Muscle layer of duodenum (tissue), 2 donors: Measurements from ENCODE around the gene ZBTB49.

ENCODE experiments used
- H3K27ac ChIP-seq: one replicate; pipeline ENCODE4 v1.7.0; 2013; ENCODE audit warnings: mild to moderate bottlenecking, low read length
- H3K27me3 ChIP-seq: one replicate; pipeline ENCODE4 v1.7.0; 2013; ENCODE audit warnings: low read depth, mild to moderate bottlenecking, control low read depth, low read length
- H3K36me3 ChIP-seq, 2 donors: one replicate each; pipeline ENCODE4 v1.7.0; 2013; ENCODE audit warnings: low read length in 2 of 2, control low read depth in 1 of 2, mild to moderate bottlenecking in 1 of 2; ENCODE audit not compliant: insufficient read depth in 2 of 2, control insufficient read depth in 1 of 2
- H3K4me1 ChIP-seq, 2 donors: one replicate each; pipeline ENCODE4 v1.7.0; 2013; ENCODE audit warnings: low read length in 2 of 2, mild to moderate bottlenecking in 2 of 2, control low read depth in 1 of 2, moderate library complexity in 1 of 2; ENCODE audit not compliant: insufficient read depth in 2 of 2, control insufficient read depth in 1 of 2
- H3K4me3 ChIP-seq, 2 donors: one replicate each; pipeline ENCODE4 v1.7.0; 2013; ENCODE audit warnings: low read length in 2 of 2, low read depth in 1 of 2, mild to moderate bottlenecking in 1 of 2
- H3K9me3 ChIP-seq, 2 donors: one replicate each; pipeline ENCODE4 v1.7.0; 2013; ENCODE audit warnings: low read length in 2 of 2, control low read depth in 1 of 2, mild to moderate bottlenecking in 1 of 2; ENCODE audit not compliant: control insufficient read depth in 1 of 2
- donor health status: healthy.

ZBTB49 gene

DNA sequence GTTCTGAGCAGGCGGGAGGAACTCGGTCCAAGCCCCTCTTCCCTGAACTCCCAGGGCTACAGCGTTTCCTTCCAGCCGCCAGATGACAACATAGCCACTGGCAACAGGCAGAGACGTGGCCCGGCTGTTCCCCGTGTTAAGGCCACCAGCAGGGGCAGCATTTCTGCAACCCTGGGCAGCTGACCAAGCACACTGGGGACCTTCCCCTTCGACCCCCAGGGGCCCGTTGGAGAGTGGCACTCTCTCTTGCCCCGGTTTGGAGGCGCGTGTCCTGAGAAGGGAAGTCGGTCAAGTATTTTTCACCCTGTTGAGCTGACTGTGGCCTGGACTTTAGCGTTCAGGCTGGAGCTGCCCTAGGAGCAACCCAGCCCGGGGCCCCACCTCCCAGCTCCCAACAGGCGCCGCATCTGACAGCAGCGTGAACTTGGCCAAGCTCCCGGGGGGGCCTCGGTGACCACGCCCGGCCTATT is 37.6 kb downstream of the ZBTB49 start:
- no peaks in the 10 kb centered on the region for H3K27me3 ChIP-seq
- no peak overlapping the region for H3K27ac ChIP-seq
- peaks cover 0 to 2% of the 10 kb centered on the region in 2 donors for H3K36me3 ChIP-seq
- no peak overlapping the region for H3K4me3 ChIP-seq
- H3K9me3 ChIP-seq = peaks cover 0 to 3% of the 10 kb centered on the region in 2 donors
- no peaks in the 10 kb centered on the region for H3K4me1 ChIP-seq

DNA sequence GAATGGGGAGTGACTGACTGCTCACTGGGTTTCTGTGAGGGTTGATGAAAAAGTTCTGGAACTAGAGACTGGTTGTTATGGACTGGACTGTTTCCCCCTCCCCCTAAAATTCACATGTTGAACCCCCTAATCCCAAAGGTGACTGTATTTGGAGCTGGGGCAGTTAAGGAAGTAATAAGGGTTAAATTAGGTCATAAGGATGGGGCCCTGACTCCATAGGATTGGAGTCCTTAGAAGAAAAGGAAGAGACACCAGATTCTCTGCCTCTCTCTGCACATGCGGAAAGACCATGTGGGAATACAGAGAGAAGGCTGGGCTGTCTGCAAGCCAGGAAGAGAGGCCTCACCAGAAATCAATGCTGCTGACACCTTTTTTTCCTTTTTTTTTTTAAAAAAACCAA is 38.2 kb downstream of the ZBTB49 start:
- no peaks in the 10 kb centered on the region for H3K27me3 ChIP-seq
- no peak overlapping the region for H3K27ac ChIP-seq
- H3K36me3 ChIP-seq = no peaks in the 10 kb centered on the region
- peaks cover 0 to 3% of the 10 kb centered on the region in 2 donors for H3K9me3 ChIP-seq
- no peaks in the 10 kb centered on the region for H3K4me1 ChIP-seq
- H3K4me3 ChIP-seq = no peak overlapping the region

DNA sequence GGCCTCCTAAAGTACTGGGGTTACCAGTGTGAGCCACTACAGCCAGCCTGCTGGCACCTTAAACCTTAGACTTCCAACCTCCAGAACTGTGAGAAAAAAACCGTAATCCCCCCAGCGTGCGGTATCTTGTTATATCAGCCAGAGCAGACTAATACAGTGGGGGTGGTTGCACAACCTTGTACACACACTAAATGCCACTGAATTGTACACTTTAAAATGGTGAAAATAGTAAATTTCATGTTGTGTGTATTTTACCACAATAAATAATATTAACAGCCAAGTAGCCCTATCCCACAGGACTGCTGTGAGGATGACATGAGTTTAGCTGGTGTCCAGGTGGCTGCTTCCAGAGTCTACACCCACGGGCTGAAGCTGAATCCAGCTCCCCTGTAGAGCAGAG is 38.8 kb downstream of the ZBTB49 start:
- Histone ChIP-seq H3K27me3 (no peaks in the 10 kb centered on the region), H3K9me3 (peaks cover 0 to 3% of the 10 kb centered on the region in 2 donors), H3K4me3 (no peak overlapping the region), H3K36me3 (no peaks in the 10 kb centered on the region), H3K4me1 (no peaks in the 10 kb centered on the region), H3K27ac (no peak overlapping the region)

DNA sequence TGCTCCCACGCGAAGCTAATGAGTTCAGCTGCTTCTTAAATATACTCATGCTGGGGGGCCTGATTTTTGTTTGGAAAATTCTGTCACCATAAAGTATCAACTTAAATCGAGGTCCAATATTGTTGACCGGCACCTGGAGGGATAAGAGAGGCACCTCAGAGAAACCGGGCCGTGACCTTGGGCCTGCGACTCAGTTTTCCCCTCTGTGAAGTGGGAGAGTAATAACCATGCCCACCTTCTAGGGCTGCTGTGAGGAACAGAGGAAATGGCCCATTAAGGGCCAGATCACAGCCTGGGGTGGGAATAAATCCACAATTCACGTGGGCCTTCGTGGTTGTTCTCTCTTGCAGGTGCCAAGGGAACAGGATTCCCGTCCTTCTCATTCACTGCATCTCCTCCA is 39.4 kb downstream of the ZBTB49 start:
- H3K27me3 ChIP-seq = no peaks in the 10 kb centered on the region
- H3K9me3 ChIP-seq = peaks cover 0 to 3% of the 10 kb centered on the region in 2 donors
- no peak overlapping the region for H3K4me3 ChIP-seq
- no peak overlapping the region for H3K27ac ChIP-seq
- no peaks in the 10 kb centered on the region for H3K4me1 ChIP-seq
- H3K36me3 ChIP-seq = no peaks in the 10 kb centered on the region

DNA sequence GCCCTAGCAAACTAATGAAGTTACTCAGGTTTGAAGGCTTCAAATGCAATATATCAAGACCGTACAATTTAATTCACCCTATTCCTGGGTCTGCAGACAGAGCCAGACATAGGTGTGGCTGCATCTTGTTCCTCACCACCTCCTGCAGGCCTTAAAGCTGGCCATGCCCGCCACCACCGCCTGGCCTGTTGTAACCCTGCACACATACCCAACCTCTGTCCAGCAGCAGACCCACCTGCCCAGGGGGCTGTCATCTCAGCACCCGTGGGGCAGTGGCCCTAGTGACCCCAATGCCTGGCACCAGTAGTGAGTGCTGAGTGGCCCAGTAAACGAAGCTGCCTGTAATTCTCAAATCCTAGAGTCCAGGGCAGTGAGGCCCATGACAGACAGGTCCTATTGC is 40.7 kb downstream of the ZBTB49 start:
- no peak overlapping the region for H3K27ac ChIP-seq
- H3K36me3 ChIP-seq = no peaks in the 10 kb centered on the region
- H3K4me1 ChIP-seq = no peaks in the 10 kb centered on the region
- no peak overlapping the region for H3K4me3 ChIP-seq
- H3K27me3 ChIP-seq = no peaks in the 10 kb centered on the region
- peaks cover 0 to 3% of the 10 kb centered on the region in 2 donors for H3K9me3 ChIP-seq

DNA sequence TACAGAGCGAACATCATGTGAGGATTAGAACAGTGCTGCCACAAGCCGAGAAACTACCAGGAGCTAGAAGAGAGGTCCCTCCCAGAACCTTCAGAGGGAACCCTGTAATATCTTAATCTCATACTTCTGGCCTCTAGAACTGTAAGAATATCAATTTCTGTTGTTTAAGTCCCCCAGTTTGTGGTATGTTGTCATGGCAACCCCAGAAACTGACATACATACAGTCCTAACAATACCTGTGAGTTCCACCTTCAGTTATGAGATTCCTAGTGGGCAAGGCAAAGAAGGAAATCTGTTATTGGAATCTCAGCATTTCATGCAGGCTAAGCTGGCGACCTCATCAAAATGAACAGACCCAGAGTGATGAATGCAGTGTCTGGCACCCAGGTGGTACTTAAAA is 42.5 kb downstream of the ZBTB49 start:
- peaks cover 0 to 3% of the 10 kb centered on the region in 2 donors for H3K9me3 ChIP-seq
- no peaks in the 10 kb centered on the region for H3K36me3 ChIP-seq
- no peaks in the 10 kb centered on the region for H3K27me3 ChIP-seq
- no peaks in the 10 kb centered on the region for H3K4me1 ChIP-seq
- H3K4me3 ChIP-seq = no peak overlapping the region
- H3K27ac ChIP-seq = no peak overlapping the region

DNA sequence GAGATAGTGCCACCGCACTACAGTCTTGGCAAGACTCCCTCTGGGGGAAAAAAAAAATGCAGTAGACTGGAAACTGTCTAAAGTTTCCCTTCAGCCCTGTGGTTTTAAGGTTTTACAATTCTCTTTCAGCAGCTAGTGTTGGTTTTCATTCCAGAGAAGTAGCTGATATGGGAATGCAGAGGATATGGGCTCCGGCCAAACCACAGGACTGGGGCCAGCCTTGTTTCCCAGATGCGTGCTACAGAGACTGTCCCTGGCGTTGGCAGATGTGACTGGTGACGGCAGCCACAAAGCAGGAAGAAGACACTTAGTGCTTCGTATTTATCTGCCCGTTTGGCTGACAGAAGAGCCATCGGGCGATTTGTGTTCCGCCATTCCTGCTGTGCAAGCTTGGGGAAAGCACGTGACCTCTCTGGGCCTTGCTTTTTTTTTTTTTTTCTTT is 43.2 kb downstream of the ZBTB49 start:
- Histone ChIP-seq H3K4me3 (no peak overlapping the region), H3K27ac (no peak overlapping the region), H3K9me3 (peaks cover 0 to 3% of the 10 kb centered on the region in 2 donors), H3K27me3 (no peaks in the 10 kb centered on the region), H3K36me3 (no peaks in the 10 kb centered on the region), H3K4me1 (no peaks in the 10 kb centered on the region)

DNA sequence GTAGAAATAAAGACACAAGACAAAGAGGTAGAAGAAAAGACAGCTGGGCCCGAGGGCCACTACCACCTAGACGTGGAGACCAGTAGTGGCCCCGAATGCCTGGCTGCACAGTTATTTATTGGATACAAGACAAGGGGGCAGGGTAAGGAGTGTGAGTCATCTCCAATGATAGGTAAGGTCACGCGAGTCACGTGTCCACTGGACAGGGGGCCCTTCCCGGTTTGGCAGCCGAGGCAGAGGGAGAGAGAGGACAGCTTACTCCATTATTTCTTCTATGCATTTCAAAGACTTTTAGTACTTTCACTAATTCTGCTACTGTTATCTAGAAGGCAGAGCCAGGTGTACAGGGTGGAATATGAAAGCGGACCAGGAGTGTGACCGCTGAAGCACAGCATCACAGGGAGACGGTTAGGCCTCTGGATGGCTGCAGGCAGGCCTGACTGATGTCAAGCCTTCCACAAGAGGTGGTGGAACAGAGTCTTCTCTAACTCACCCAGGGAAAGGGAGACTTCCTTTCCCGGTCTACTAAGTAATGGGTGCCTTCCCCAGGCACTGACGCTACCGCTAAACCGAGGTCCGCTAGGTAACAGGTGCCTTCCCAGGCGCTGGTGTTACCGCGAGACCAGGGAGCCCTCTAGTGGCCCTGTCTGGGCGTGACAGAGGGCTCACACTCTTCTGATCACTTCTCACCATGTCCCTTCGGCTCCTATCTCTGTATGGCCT is 44.9 kb downstream of the ZBTB49 start:
- Histone ChIP-seq H3K36me3 (no peaks in the 10 kb centered on the region), H3K27ac (no peak overlapping the region), H3K27me3 (no peaks in the 10 kb centered on the region), H3K4me1 (no peaks in the 10 kb centered on the region), H3K4me3 (no peak overlapping the region), H3K9me3 (peaks cover 0 to 3% of the 10 kb centered on the region in 2 donors)

DNA sequence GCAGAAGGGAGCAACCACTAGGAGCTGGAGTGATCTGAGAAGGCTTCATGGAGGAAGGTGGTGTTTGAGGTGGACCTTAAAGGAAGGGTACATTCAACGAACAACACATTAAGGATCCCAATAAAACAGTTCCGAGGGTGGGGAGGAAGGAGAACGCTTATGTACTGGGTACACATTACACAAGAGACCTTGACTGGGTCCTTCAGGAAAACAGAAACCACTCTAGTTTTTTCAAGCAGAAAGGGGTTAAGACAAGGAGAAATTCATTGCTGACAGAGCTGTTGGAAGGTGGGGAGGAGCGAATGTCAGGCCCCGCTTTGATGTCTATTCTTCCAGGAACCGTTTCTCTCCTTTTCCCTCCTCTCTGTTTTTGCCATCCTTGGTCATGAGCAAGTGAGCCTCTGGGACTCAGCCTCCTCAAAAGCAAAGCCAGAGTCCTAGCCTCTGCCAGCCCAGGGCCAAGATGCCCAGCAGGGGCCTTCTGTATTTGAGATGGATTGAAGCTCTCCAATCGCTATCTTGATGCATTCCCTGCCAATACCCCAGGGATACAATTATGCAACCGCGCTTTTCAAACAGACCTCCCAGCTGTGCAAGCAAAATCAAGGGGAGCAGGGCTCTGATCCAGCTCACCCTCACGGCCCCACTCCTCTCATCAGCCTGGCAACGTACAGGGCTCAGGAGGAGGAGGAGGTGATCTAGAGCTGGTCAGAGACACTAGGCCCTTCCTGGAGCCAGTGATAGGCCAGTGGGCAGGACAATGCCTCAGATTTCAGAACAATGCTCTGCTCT is 48.4 kb downstream of the ZBTB49 start:
- no peak overlapping the region for H3K4me3 ChIP-seq
- H3K9me3 ChIP-seq = no peaks in the 10 kb centered on the region
- H3K4me1 ChIP-seq = no peaks in the 10 kb centered on the region
- H3K27me3 ChIP-seq = no peaks in the 10 kb centered on the region
- no peak overlapping the region for H3K27ac ChIP-seq
- H3K36me3 ChIP-seq = no peaks in the 10 kb centered on the region

DNA sequence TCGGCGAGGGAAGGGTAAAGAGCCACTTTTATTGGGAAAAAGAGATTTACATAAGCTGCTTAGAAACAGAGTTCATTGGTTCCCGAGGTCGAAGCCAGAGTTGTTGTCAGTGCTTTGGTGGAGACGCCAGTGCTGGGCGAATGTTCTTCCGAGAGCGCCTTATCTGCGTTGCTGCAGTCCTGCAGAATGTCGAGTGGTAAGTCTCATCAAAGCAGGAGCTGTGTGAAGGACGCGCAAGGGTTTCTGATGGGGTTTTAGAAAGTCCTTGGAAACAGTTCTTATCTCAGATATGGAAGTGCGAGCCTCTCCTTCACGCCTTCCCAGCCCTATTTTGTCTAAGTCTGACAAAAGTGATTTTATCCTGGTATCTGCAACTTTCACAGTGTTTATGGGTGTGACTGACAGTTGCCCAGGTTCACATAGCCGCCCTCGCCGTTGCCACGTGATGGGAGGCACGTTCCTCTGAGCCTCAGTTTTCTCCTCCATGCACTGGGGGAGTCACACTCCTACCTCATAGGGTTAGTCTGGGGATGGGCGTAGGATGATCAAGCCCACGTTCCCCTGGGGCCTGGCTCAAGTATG is 49.5 kb downstream of the ZBTB49 start:
- H3K36me3 ChIP-seq = no peaks in the 10 kb centered on the region
- no peaks in the 10 kb centered on the region for H3K4me1 ChIP-seq
- H3K4me3 ChIP-seq = no peak overlapping the region
- H3K9me3 ChIP-seq = no peaks in the 10 kb centered on the region
- no peaks in the 10 kb centered on the region for H3K27me3 ChIP-seq
- H3K27ac ChIP-seq = no peak overlapping the region

DNA sequence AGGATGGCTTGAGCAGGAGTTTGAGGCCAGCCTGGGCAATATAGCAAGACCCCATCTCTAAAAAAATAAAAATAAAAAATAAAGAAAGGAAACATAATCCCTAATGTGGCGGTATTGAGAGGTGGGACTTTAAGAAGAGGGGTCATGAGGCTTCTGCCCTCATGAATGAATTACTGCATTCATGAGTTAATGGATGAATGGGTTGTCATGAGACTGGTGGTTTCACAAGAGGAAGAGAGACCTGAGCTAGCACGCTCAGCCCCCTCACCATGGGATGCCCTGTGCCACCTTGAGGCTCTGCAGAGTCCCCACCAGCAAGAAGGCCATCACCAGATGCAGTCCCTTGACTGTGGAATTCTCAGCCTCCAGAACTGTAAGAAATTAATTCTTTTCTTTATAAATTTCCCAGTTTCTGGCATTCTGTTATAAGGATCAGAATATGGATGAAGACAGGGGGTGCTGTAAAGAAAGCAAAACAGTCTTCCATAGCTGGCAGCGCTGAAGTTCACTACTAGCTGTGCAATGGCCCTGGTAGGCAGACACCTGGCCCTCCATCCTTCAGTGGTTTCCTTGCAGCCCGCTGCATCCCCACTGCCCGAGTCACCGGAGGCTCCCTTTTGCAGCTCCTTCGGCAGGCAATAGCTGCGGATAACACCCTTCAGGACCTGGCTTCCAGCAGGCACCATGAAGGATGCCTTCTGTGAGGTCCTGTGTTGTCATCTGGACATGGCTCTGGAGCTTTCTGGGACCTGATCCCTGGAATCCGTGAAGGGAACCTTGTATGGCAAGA is 52.0 kb downstream of the ZBTB49 start:
- H3K4me3 ChIP-seq = no peak overlapping the region
- H3K27me3 ChIP-seq = no peaks in the 10 kb centered on the region
- no peaks in the 10 kb centered on the region for H3K4me1 ChIP-seq
- H3K27ac ChIP-seq = no peak overlapping the region
- no peaks in the 10 kb centered on the region for H3K36me3 ChIP-seq
- H3K9me3 ChIP-seq = no peaks in the 10 kb centered on the region
